ENCODE measurements around the gene PIEZO1.
A peak's percentile ranks its signal among the peaks of the same experiment; 100 is the strongest.

PIEZO1 gene

DNA sequence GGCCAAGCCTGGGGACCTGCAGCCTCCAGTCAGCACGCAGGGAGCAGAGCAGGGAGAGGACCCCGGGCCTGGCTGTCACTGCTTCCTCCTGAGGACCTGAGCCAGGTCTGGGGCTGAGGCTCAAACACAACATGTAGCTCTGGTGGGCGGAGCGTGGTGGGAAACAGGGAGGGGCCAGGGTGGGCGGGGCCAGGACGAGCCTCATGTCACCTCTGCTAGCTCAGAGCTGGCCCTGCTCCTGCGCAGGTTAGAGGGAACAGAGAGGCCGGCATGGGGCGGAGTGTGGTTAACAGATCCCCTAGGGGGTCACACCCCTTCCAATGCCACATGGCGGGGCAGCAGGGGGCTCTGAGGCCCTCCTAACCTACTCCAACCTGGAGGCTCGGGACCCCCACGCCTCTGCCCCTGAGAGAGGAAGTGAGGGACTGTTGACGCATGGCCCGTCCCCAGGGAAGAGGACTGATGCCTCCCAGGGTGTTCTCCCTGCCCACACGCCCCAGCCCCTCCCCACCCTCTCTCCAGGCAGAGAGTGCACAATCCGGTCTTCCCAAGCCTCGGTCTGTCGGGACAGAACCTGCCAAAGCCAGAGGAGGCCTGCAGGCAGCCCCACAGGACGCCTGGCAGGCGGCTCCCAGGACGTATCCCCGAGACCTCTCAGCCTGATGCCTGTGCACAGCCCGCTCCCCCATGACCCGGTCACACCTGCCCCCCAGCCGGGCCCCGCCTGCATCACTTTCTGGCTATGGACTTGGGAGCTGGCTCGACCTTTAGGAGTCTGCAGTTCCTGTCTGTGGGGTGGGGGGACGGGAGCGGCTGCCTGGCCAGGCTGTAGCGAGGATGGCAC lies 15.2 kb downstream of the PIEZO1 start:
- peak; percentile 4 for DNase-seq (ENCODE audit: low spot score)

- DNase-seq (ENCODE audit: low spot score): no peak
These were observed 16.8 kb downstream of the PIEZO1 start for GRCh38 chr16:88768071-88768783.

DNA sequence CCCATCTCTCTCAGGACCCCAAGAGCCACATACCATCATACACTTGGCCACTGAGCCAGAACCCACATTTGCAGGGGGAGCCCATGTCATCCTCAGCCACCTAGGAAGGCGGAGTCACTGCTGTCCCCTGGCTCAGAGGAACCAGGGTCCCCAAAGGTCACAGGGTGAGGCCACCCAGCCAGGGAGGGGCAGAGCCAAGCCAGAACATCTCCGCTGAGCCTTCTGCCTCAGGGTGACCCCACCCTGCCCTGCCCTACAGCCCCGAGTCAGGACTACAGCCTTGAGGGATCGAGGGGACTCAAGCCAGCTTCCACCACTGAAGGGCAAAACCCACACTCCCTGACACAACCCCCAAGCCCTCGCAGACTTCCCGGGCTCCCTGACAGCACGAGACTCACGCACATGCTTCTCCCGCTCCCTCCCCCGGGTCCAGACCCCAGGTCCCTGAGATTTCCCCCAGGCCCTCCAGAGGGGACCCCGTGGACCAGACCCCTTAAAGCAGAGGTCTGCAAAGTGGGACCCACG lies 17.4 kb downstream of the PIEZO1 start:
- no peak for DNase-seq (ENCODE audit: low spot score)

GRCh38 chr16:88766975-88767374 lies 18.0 kb downstream of the PIEZO1 start:
- DNase-seq (ENCODE audit: low spot score): no peak

- no peak for DNase-seq (ENCODE audit: low spot score)
These were observed 20.1 kb downstream of the PIEZO1 start for GRCh38 chr16:88764913-88765349.

DNA sequence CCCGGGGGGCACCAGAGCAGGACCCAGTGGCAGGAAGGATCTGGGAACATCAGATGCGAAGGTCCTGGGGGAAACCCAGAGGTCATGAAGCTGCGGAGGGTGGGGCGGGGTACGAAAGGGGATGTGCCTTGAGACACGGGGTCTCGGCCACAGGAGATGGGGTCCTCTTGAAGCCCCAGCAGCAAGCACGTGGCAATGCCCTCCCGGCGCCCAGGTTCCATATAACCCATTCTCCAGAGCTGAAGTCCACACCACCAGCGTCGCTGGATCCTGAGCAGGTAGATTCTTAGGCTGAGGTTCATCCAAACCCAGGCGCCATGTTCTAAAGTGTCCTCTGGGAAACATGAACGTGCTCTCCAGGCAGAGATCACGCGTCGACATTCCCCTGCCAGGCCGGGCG lies 20.9 kb downstream of the PIEZO1 start:
- DNase-seq (ENCODE audit: low spot score): no peak

- DNase-seq (ENCODE audit: low spot score): no peak
These were observed 21.4 kb downstream of the PIEZO1 start for GRCh38 chr16:88763502-88764053.

GRCh38 chr16:88762941-88763340 lies 22.1 kb downstream of the PIEZO1 start:
- DNase-seq (ENCODE audit: low spot score): no peak

DNA sequence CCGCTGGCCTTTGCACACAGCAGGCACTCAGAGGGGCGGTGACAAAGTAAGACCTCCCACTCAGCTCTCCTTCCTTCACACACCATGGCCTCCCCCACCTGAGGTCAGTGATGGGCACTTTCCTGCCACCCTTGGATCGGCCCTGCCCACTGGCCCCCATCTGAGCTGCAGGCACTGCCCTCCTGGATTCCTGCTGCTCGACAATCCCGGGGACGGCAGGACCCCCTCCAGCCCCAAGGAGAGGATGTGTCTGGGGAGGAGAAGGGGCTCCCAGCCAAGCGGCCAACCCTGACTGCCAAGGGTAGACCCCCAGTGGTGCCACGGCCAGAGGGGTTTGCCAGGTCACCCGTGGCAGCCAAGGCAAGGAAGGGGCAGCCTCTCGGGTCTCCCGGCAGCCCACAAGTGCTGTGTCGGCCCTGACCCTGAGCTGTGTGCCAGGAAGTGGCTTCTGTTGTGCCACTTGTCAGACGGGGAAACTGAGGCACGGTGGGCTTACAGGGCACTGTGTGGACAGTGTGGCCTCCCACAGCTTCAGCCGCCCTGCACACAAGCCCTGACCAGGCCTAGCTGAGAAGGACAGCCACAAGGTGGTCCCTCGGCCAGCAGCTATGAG lies 22.7 kb downstream of the PIEZO1 start:
- DNase-seq (ENCODE audit: low spot score): no peak

DNA sequence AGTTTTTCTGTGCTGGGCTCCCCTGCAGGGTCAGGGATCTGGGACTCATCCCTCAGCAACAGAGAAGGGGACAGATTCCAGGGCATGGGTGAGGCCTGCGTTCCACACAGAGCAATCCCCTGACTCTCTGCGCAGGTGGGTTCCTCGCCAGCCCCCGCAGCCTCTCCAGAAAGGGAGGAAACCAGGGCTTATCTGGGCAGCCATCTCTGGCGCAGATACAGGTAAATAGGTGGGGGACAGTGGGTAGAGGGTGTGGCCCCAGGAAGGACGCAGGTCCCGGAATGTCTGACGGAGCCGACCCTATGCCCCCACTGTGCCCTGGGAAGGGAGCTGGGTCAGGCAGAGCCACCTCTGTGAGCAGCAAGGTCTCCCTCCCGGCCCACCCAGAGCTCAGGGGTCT lies 23.2 kb downstream of the PIEZO1 start:
- peak; percentile 10 for DNase-seq (ENCODE audit: low spot score)

- no peak for DNase-seq (ENCODE audit: low spot score)
These were observed 23.9 kb downstream of the PIEZO1 start for GRCh38 chr16:88761143-88761534.

DNA sequence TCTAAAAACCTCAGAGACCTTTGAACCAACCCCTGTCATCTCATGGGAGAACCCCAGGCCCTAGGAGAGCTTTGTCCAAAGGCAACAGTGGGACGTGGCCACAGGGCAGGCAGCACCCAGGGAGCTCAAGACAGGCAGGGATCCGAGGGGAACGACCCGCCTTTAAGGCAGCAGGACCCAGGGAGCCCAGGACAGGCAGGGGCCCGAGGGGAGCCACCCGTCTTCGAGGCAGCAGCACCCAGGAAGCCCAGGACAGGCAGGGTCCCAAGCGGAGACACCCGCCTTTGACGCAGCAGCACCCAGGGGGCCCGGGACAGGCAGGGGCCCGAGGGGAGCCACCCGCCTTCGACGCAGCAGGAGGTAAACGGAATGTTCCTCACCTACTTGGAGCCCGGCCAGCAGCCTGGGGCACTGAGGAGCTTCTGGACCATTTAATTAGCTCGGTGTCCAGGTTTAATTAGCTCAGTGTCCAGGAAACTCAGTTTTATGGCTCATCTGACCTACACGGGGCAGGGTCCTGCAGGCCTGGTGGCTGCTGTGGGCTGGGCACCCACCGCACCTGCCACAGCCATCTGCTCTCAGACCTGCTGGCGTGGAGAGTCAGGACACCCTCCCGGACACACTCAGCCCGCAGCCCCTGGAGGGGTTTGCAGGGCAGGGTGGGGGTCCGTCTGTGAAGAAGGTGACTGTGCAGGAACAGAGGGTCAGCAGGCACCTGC lies 24.4 kb downstream of the PIEZO1 start:
- peak; percentile 33 for DNase-seq (ENCODE audit: low spot score)

DNA sequence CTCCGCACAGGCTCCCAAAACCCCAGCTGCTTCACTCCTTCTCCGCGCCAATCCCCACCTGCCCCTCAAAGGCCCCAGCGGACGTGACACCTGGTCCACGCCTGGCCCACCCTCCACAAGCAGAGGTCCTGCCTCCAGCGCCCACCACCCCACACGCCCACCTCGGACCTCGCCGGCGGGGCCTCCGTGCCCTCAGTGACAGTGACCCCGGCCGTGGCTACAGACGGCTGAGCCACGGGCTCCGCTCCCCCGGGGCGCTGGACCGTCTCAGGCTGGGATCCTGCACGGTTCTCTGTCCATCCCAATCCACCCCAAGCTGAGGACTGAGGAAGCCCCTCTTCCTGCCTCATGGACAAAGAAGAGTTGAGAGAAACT lies 25.1 kb downstream of the PIEZO1 start:
- DNase-seq (ENCODE audit: low spot score): no peak

DNA sequence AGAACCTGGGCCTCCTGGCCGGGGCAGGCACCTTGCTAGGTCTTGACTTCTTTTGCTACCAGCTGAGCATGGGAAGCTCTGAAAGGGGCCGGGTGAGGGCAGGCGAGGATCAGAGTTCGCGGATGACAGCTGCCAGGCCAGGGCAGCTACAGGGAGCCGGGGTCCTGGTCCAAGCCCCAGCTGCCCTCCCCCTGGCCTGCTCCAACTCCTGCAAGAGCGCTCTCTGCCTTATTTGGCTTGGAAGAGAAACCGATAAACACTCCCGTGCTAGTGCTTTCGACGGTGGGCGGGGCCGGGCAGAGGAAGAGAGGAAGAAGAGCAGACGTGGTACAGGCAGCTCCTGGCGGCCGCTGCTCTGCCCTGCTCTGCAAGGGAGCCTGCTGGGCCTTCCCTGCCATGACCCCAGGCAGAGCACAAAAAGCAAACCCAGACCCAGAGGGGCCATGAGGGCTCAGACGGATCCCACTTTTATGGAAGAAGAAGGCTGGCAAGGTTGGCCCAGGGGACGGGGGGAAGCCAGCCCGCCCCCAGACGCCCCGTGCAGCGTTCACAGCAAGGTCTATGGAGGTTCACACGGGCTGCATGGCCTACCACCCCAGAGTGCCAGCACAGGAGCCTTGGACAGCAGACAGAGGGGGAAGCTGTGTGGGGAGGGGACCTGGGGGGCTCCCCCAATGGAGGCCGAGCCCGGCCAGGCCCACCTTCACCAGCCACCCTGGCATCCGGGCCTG lies 25.6 kb downstream of the PIEZO1 start:
- no peak for DNase-seq (ENCODE audit: low spot score)

- DNase-seq (ENCODE audit: low spot score): no peak
These were observed 26.1 kb downstream of the PIEZO1 start for GRCh38 chr16:88758944-88759244.

DNA sequence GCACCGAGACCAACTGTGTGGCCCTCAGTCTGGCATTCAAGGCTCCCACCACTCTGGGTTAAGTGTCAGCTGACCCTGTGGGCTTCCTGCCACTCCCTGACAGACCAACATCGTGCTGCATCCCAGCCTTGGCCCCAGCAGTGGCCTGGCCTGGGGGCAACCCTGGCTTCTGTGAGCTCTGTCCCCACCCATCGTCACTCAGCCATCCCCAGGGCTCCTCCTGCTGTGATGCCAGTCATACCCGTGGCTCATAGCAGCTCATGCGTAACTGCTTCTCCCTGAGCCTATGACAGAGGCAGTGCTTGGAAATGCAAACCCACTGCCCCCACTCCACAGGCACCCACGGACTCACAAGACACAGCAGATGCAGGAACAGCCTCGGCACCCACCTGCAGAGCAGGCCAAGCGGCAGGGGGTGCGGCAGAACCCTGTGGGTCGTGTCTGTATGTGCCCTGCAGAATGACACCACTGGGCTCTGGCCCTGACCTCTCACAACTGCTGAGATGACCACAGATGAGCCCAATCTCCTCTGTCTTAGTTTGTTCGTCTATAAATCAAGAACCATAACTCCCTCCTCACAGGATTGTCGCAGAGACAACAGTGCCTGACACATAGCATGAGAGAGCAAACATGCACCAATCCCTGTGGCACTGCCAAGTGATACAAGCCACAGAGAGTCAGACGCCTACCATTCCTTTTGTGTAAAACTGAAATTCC lies 26.6 kb downstream of the PIEZO1 start:
- no peak for DNase-seq (ENCODE audit: low spot score)

DNA sequence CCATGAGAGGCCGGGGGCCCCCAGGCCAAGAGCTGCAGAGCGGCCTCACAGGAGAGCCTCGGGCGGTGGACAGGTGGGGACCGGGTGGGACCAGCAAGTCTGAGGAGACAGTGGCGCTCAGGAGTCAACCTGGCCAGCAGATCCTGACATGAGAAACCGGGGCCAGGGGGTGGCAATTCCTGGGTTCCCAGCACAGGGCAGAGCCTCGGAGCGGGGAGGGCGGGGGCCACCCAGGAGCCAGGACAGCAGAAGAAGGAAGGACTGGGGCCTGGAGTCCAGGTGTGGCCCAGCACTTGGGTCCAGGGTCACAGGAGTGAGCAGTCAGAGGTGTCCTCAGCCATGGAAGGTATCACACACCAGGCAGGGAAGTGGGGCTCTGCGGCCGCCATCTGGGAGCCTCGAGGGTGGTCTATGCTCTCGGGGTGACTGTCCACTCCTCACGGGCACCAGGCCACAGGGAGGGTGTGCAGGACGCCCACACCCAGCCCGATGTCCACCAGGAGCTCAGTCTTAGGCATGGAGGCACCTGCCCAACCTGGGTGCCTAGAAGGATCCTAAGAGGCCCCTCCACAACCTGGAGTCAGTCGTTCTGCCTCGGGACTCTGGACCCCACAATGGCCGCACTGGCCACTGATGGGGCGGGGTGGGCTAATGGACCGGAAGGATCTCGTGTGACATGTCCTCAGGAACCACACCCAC lies 29.1 kb downstream of the PIEZO1 start:
- DNase-seq (ENCODE audit: low spot score): no peak

GRCh38 chr16:88754912-88755744 lies 29.9 kb downstream of the PIEZO1 start:
- no peak for DNase-seq (ENCODE audit: low spot score)

Measured in LoVo (cell line).